ENCODE results near the gene CAMKK1.

DNA sequence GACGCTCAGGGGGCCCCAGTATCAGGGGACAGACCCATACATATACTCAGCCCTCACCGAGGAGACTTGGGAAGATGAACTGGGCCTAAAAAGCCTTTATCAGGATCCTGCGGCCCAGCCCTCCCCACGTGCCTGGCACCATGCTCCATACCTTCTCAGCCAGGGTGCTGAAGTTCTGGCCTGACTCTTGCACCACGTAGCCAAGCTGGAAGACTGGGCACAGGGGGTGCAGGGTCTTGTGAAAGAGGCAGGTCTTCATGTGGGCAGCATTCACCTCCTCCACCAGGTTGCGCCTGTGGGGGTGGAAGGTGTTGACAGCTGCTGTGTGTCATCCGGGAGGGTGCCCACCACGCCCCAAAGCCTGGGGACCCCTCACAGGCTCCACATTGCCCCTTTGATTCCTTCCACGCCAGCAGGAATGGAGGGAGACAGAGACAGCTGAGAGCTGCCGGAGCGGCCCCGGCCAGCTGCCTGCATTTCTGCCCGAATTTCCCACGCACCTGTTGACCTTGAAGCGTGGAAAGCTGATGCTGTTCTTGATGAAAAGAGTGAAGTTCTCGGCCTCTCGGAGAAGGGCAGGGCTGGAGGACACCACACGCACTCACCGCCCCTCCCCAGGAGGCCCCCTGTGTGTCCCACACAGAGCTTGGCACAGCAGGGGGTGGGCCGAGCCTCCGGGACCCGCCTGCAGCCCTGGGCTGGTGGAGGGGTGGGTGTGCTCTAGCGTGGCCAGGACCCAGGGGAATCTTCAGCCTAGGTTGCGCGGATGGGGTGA lies 10.4 kb upstream of the CAMKK1 start:
- TF ChIP-seq, protein P1, sequence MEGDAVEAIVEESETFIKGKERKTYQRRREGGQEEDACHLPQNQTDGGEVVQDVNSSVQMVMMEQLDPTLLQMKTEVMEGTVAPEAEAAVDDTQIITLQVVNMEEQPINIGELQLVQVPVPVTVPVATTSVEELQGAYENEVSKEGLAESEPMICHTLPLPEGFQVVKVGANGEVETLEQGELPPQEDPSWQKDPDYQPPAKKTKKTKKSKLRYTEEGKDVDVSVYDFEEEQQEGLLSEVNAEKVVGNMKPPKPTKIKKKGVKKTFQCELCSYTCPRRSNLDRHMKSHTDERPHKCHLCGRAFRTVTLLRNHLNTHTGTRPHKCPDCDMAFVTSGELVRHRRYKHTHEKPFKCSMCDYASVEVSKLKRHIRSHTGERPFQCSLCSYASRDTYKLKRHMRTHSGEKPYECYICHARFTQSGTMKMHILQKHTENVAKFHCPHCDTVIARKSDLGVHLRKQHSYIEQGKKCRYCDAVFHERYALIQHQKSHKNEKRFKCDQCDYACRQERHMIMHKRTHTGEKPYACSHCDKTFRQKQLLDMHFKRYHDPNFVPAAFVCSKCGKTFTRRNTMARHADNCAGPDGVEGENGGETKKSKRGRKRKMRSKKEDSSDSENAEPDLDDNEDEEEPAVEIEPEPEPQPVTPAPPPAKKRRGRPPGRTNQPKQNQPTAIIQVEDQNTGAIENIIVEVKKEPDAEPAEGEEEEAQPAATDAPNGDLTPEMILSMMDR (IDR thresholded peaks at IDR 0.05): no peak
- TF ChIP-seq, protein P2, sequence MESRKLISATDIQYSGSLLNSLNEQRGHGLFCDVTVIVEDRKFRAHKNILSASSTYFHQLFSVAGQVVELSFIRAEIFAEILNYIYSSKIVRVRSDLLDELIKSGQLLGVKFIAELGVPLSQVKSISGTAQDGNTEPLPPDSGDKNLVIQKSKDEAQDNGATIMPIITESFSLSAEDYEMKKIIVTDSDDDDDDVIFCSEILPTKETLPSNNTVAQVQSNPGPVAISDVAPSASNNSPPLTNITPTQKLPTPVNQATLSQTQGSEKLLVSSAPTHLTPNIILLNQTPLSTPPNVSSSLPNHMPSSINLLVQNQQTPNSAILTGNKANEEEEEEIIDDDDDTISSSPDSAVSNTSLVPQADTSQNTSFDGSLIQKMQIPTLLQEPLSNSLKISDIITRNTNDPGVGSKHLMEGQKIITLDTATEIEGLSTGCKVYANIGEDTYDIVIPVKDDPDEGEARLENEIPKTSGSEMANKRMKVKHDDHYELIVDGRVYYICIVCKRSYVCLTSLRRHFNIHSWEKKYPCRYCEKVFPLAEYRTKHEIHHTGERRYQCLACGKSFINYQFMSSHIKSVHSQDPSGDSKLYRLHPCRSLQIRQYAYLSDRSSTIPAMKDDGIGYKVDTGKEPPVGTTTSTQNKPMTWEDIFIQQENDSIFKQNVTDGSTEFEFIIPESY (IDR thresholded peaks at IDR 0.05; ENCODE audit: borderline replicate concordance, low read depth): no peak
- TF ChIP-seq FOXM1 (IDR thresholded peaks at IDR 0.05; ENCODE audit: low read depth) (no peak), YY1 (IDR thresholded peaks at IDR 0.05; ENCODE audit: low read depth) (no peak), EP300 (IDR thresholded peaks at IDR 0.05; ENCODE audit: borderline replicate concordance in 1 of 2, low read depth in 1 of 2, low read length in 1 of 2) (no peak), RAD21 (IDR thresholded peaks at IDR 0.05; ENCODE audit: low read length) (no peak), TEAD4 (IDR thresholded peaks at IDR 0.05; ENCODE audit: borderline replicate concordance, insufficient read depth) (no peak), CHD2 (IDR thresholded peaks at IDR 0.05; ENCODE audit: low read length, partially characterized antibody) (no peak)
- TF ChIP-seq, protein P3, sequence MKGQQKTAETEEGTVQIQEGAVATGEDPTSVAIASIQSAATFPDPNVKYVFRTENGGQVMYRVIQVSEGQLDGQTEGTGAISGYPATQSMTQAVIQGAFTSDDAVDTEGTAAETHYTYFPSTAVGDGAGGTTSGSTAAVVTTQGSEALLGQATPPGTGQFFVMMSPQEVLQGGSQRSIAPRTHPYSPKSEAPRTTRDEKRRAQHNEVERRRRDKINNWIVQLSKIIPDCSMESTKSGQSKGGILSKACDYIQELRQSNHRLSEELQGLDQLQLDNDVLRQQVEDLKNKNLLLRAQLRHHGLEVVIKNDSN (IDR thresholded peaks at IDR 0.05; ENCODE audit: borderline replicate concordance, low read depth): no peak
- TF ChIP-seq, protein P4, sequence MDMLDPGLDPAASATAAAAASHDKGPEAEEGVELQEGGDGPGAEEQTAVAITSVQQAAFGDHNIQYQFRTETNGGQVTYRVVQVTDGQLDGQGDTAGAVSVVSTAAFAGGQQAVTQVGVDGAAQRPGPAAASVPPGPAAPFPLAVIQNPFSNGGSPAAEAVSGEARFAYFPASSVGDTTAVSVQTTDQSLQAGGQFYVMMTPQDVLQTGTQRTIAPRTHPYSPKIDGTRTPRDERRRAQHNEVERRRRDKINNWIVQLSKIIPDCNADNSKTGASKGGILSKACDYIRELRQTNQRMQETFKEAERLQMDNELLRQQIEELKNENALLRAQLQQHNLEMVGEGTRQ (IDR thresholded peaks at IDR 0.05; ENCODE audit: borderline replicate concordance, low read depth, low read length): no peak
